ENCODE results near the gene PPP1R26. TPM values are rescaled to one million over a fixed set of nuclear protein-coding genes. Genes with fewer than 3 reads are reported as not detected.
"Not testable (repeated sequence)": the region's sequence is repeated elsewhere in the genome, so short reads cannot be mapped to it uniquely, and the experiment has no call there.

PPP1R26 gene
- polyA plus RNA-seq, 1 donor from 2014 or later = 20.1 TPM

GRCh38 chr9:135450956-135451355 lies 28.6 kb upstream of the PPP1R26 start:
- Histone ChIP-seq H3K27ac (ENCODE audit: low read length) (no peak overlapping the region), H3K9me3 (ENCODE audit: low read length) (no peaks in the 10 kb centered on the region), H3K9ac (ENCODE audit: low read length) (no peak overlapping the region), H4K20me1 (ENCODE audit: insufficient read depth) (no peaks in the 10 kb centered on the region), H3K4me2 (ENCODE audit: low read length) (no peak overlapping the region), H3K9me2 (ENCODE audit: insufficient read depth, low read length) (no peaks in the 10 kb centered on the region), H3K36me3 (ENCODE audit: insufficient read depth, low read length) (no peaks in the 10 kb centered on the region), H2AFZ (ENCODE audit: low read depth, low read length) (no peak overlapping the region), H3F3A (ENCODE audit: insufficient read depth, low read length, poor library complexity, severe bottlenecking) (no peaks in the 10 kb centered on the region), H3K27me3 (ENCODE audit: insufficient read depth, low read depth, low read length) (no peaks in the 10 kb centered on the region), H3K79me2 (replicated peaks; ENCODE audit: insufficient read depth, low read length) (no peaks in the 10 kb centered on the region), H3K4me3 (ENCODE audit: low read length) (no peak overlapping the region)
- TF ChIP-seq CTCF (IDR thresholded peaks at IDR 0.05; ENCODE audit: poor library complexity, severe bottlenecking) (no peak), SMC3 (conservative IDR thresholded peaks at IDR 0.05; ENCODE audit: poor library complexity) (no peak), EP300 (conservative IDR thresholded peaks at IDR 0.05; ENCODE audit: poor library complexity, severe bottlenecking) (no peak), TAF1 (IDR thresholded peaks at IDR 0.05; ENCODE audit: low read depth) (no peak), RAD21 (conservative IDR thresholded peaks at IDR 0.05) (no peak), EZH2 (IDR thresholded peaks at IDR 0.05; ENCODE audit: borderline replicate concordance, insufficient read depth, low read length, poor library complexity, severe bottlenecking) (no peak), MXI1 (conservative IDR thresholded peaks at IDR 0.05; ENCODE audit: poor library complexity, severe bottlenecking) (no peak), POLR2AphosphoS5 (IDR thresholded peaks at IDR 0.05) (no peak), REST (IDR thresholded peaks at IDR 0.05; ENCODE audit: borderline replicate concordance) (no peak)

- H3K27ac ChIP-seq (ENCODE audit: low read length); H3F3A ChIP-seq (ENCODE audit: insufficient read depth, low read length, poor library complexity, severe bottlenecking); H3K9me2 ChIP-seq (ENCODE audit: insufficient read depth, low read length); H3K9ac ChIP-seq (ENCODE audit: low read length); H3K79me2 ChIP-seq (replicated peaks; ENCODE audit: insufficient read depth, low read length); H4K20me1 ChIP-seq (ENCODE audit: insufficient read depth); H3K9me3 ChIP-seq (ENCODE audit: low read length); H3K4me3 ChIP-seq (ENCODE audit: low read length); H3K27me3 ChIP-seq (ENCODE audit: insufficient read depth, low read depth, low read length); H3K4me2 ChIP-seq (ENCODE audit: low read length); H3K36me3 ChIP-seq (ENCODE audit: insufficient read depth, low read length); H2AFZ ChIP-seq (ENCODE audit: low read depth, low read length): not testable (repeated sequence)
These were observed 27.7 kb upstream of the PPP1R26 start for GRCh38 chr9:135451909-135452308.

- Histone ChIP-seq H3K79me2 (replicated peaks; ENCODE audit: insufficient read depth, low read length) (no peaks in the 10 kb centered on the region), H3F3A (ENCODE audit: insufficient read depth, low read length, poor library complexity, severe bottlenecking) (no peaks in the 10 kb centered on the region), H3K27ac (ENCODE audit: low read length) (no peak overlapping the region), H4K20me1 (ENCODE audit: insufficient read depth) (no peaks in the 10 kb centered on the region), H3K9me2 (ENCODE audit: insufficient read depth, low read length) (no peaks in the 10 kb centered on the region), H3K9me3 (ENCODE audit: low read length) (no peaks in the 10 kb centered on the region), H2AFZ (ENCODE audit: low read depth, low read length) (no peak overlapping the region), H3K4me2 (ENCODE audit: low read length) (no peak overlapping the region), H3K4me3 (ENCODE audit: low read length) (no peak overlapping the region), H3K27me3 (ENCODE audit: insufficient read depth, low read depth, low read length) (no peaks in the 10 kb centered on the region), H3K36me3 (ENCODE audit: insufficient read depth, low read length) (no peaks in the 10 kb centered on the region), H3K9ac (ENCODE audit: low read length) (no peak overlapping the region)
- TF ChIP-seq TAF1 (IDR thresholded peaks at IDR 0.05; ENCODE audit: low read depth) = no peak
- TF ChIP-seq CTCF (IDR thresholded peaks at IDR 0.05; ENCODE audit: poor library complexity, severe bottlenecking) = no peak
- TF ChIP-seq MXI1 (conservative IDR thresholded peaks at IDR 0.05; ENCODE audit: poor library complexity, severe bottlenecking) = no peak
- TF ChIP-seq EP300 (conservative IDR thresholded peaks at IDR 0.05; ENCODE audit: poor library complexity, severe bottlenecking) = no peak
- TF ChIP-seq POLR2AphosphoS5 (IDR thresholded peaks at IDR 0.05) = no peak
- no peak for TF ChIP-seq RAD21 (conservative IDR thresholded peaks at IDR 0.05)
- no peak for TF ChIP-seq EZH2 (IDR thresholded peaks at IDR 0.05; ENCODE audit: borderline replicate concordance, insufficient read depth, low read length, poor library complexity, severe bottlenecking)
These were observed 24.8 kb upstream of the PPP1R26 start for GRCh38 chr9:135454737-135455136.
